GM12873 (cell line): ENCODE measurements around the gene TROAP.

Source experiments
- TF ChIP-seq, protein P1 (sequence below): IDR thresholded peaks from 2 replicates; pipeline ENCODE4 v1.5.1; 2012; ENCODE audit warnings: low read depth, mild to moderate bottlenecking, moderate library complexity, low read length, control low read depth; ENCODE audit not compliant: insufficient read depth; ENCODE audit errors: missing control alignments

The TROAP gene

DNA sequence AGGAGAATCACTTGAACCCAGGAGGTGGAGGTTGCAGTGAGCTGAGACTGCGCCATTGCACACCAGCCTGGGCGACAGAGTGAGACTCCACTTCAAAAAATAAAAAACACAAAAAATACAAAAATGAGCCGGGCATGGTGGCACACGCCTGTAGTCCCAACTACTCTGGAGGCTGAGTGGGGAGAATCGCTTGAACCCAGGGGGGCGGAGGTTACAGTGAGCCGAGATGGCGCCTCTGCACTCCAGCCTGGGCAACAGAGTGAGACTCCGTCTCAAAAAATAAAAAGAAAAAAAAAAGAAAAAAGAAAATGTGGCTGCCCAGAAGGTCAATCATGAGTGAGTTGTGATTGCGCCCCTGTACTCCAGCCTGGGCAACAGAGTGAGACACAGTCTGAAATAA lies 32.9 kb downstream of the TROAP start:
- TF ChIP-seq, protein P1, sequence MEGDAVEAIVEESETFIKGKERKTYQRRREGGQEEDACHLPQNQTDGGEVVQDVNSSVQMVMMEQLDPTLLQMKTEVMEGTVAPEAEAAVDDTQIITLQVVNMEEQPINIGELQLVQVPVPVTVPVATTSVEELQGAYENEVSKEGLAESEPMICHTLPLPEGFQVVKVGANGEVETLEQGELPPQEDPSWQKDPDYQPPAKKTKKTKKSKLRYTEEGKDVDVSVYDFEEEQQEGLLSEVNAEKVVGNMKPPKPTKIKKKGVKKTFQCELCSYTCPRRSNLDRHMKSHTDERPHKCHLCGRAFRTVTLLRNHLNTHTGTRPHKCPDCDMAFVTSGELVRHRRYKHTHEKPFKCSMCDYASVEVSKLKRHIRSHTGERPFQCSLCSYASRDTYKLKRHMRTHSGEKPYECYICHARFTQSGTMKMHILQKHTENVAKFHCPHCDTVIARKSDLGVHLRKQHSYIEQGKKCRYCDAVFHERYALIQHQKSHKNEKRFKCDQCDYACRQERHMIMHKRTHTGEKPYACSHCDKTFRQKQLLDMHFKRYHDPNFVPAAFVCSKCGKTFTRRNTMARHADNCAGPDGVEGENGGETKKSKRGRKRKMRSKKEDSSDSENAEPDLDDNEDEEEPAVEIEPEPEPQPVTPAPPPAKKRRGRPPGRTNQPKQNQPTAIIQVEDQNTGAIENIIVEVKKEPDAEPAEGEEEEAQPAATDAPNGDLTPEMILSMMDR, result no peak

DNA sequence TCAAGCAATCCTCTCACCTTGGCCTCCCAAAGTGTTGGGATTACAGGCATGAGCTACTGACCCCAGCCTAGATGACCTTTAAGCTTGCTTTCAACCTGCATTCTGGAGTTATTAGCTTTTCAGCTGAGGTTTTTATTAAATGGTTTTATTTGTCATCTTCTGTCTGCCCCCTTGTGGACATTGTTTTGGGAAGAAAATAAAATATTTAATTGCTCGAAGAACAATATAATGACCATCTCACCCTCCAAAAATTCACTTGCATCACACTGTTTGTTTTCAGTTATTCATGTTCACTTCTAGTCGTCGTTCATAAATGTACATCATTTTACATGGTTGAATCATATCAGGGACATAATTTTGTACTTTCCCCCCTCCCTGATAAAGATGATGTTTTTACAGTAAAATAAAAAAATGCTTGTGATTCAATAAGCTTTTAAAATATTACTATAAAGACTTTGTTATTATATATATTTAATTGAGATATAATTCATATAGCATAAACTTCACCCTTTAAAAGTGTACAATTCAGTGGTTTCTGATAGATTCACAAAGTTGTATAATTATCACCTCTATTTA lies 34.1 kb downstream of the TROAP start:
- TF ChIP-seq, protein P1, result peak; percentile 36

DNA sequence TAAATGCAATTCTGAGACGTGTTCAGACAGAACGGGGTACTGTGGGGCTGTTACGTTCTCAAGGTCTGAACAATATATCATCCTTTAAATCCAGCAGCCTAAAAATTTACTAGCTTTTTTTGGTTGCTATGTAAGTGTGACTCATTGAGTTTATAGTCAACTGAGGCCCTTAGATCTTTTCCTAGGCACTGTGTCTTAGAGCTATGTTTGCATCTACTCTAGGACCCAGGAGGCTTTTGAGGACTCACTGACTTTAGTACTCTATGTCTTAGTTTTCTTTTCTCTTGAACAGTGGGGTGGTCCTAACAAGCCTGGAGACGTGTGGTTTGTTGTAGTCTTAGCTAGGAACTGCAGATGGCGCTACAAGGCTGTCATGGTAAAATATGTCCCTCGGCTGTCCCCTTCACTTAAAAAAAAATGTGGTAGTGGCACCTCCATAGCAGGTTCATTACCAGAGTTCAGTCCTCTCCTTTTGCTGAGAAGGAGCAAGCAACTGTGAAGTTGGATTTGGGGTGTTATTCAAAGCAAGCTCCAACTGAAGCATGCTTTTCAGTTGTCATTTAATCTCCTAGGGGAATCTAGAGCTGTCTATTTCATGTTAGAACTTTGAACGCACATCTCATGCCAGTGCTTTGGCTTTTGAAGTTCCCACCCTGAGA lies 35.6 kb downstream of the TROAP start:
- TF ChIP-seq, protein P1, result peak; percentile 85

DNA sequence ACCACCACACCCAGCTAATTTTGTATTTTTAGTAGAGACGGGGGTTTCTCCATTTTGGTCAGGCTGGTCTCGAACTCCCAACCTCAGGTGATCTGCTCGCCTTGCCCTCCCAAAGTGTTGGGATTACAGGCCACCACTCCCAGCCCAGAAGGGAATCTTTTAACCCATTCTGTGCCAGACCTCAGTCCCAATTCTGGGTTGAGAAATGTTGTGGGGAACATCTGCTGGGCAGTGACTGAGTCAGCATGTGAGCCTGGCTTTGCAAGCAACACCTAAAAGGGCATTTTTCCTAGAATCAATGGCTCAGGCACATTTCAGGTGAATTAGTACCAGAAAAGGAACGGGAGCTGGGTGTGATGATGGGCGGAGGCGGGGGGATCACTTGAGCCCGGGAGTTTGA lies 36.6 kb downstream of the TROAP start:
- TF ChIP-seq, protein P1, result no peak

DNA sequence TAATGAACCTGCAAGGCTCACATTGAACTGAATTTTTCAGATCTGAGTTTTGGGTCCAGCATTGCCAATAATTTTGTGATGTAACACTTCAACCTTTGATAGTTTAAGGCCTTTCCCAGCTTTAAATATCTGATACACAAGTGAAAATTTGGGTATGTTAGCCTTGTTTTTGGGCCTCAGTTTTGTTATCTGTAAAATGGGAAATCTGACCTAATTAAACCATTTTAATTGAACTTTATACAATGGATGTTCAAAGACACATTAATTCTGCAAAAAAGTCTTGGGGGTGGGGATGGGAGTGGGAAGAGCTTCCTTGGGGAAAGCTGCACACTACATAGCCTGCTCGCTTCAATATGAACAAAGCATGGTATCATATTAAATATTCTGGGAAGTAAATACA lies 39.0 kb downstream of the TROAP start:
- TF ChIP-seq, protein P1, result no peak

DNA sequence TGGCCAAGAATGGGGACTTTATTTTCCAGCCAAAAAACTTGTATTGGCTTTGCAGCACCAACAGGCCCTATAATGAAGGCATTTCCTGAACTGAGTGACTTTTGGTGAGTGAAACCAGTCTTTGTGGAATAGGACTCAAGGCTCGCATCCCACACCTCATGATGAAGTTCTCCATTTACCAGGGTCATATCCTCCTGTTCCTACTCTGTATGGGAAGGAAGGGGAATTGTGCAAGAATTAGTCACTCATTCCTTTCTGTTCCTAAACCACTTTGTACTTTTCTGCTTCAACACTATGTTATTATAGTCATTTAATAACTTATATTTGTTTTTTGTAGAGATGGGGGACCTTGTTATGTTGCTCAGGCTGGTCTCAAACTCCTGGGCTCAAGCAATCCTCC lies 41.9 kb downstream of the TROAP start:
- TF ChIP-seq, protein P1, result no peak

DNA sequence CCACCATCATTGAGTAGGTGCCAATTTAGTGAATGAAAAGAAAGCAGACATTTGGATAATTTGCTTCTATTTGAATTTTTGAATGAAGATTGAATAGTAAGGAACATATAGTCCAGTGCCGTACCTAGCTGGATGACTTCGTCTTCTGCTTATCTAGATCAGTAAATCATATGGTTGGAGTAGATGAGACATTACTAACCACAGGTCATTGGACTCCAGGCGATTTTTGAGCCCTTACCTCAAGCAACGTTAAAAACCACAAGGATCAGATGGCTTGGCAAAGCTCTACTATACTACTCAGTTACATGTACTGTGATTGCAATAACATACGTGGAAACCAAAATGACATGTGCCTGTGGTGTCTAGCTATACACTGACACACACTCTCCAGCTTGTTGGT lies 42.5 kb downstream of the TROAP start:
- TF ChIP-seq, protein P1, result no peak
